Brain microvascular endothelial cell (primary cell): Measurements from ENCODE around the gene SNX25.

Experiments
- DNase-seq: peaks from one replicate; pipeline ENCODE4 v3.0.0-alpha.2; 2020
- H3K27ac ChIP-seq: fragments of 250-450 bp; sonication (Bioruptor Pico); 2 replicates; pipeline ENCODE4 v1.5.1; 2020; ENCODE audit warnings: mild to moderate bottlenecking, moderate library complexity
- H3K27me3 ChIP-seq: fragments of 250-450 bp; sonication (Bioruptor Pico); replicated peaks from 2 replicates; pipeline ENCODE4 v1.5.1; 2020; ENCODE audit warnings: mild to moderate bottlenecking
- H3K36me3 ChIP-seq: fragments of 250-450 bp; sonication (Bioruptor Pico); replicated peaks from 2 replicates; pipeline ENCODE4 v1.5.1; 2020; ENCODE audit warnings: mild to moderate bottlenecking
- H3K4me3 ChIP-seq: 2 replicates; pipeline ENCODE4 v1.5.1; 2011; ENCODE audit warnings: low read depth, mild to moderate bottlenecking, control low read depth, low read length, moderate library complexity
- in situ Hi-C: cut with HindIII; loops from 2 replicates; pipeline ENCODE4 v1.10.0; 2017; ENCODE audit warnings: low sequenced_read_pairs, low pct_ligation_motif_present
- TF ChIP-seq, protein P1 (sequence below): IDR thresholded peaks from 2 replicates; pipeline ENCODE4 v1.5.1; 2011; ENCODE audit warnings: low read depth, mild to moderate bottlenecking, moderate library complexity, low read length, control low read depth, inconsistent platforms; ENCODE audit errors: missing control alignments

SNX25 gene

GRCh38 chr4:185404031-185404430 lies 194.6 kb downstream of the SNX25 start:
- Histone ChIP-seq H3K27me3 (no peaks in the 10 kb centered on the region), H3K4me3 (no peak overlapping the region), H3K27ac (no peak overlapping the region), H3K36me3 (peaks cover 5% of the 10 kb centered on the region)
- DNase-seq: no peak
- TF ChIP-seq, protein P1, sequence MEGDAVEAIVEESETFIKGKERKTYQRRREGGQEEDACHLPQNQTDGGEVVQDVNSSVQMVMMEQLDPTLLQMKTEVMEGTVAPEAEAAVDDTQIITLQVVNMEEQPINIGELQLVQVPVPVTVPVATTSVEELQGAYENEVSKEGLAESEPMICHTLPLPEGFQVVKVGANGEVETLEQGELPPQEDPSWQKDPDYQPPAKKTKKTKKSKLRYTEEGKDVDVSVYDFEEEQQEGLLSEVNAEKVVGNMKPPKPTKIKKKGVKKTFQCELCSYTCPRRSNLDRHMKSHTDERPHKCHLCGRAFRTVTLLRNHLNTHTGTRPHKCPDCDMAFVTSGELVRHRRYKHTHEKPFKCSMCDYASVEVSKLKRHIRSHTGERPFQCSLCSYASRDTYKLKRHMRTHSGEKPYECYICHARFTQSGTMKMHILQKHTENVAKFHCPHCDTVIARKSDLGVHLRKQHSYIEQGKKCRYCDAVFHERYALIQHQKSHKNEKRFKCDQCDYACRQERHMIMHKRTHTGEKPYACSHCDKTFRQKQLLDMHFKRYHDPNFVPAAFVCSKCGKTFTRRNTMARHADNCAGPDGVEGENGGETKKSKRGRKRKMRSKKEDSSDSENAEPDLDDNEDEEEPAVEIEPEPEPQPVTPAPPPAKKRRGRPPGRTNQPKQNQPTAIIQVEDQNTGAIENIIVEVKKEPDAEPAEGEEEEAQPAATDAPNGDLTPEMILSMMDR: no peak
- in situ Hi-C loops: no loop called here

DNA sequence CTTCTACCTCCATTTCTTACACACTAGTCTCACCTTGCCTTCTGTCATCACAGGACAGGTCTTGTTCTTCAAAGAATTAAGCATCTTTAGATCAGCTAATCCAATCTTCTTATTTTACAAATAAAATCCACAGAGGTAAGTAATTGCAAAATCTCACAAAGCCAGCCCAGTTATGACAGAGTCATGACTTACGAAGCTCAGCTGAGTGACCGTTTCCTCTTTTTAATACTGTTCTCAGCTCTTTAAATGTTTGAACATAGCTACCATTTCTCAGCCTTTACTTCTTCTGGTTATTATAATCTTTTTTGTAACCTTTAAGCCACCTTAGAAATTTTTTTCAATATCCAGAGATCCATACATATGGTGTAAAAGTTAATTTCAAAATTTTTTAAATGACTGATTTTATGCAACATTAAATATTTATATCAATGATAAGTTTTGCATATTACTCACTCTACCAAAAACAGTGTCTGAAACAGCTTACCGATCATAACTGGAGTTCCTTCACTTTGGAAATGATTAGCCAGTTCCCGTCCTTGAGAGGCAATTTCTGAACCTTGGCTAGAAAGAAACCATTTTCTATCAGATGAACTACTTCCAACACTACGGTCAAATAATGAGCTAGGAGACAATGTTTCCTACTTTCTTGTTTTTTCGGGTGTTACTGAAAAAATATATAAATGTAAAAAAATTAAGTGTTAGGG lies 196.1 kb downstream of the SNX25 start:
- Histone ChIP-seq H3K27me3 (no peaks in the 10 kb centered on the region), H3K4me3 (no peak overlapping the region), H3K36me3 (peaks cover 10% of the 10 kb centered on the region), H3K27ac (no peak overlapping the region)
- in situ Hi-C loops: no loop called here
- TF ChIP-seq, protein P1: no peak
- no peak for DNase-seq

GRCh38 chr4:185408432-185408831 lies 199.0 kb downstream of the SNX25 start:
- TF ChIP-seq, protein P1: no peak
- peaks cover 18% of the 10 kb centered on the region for H3K36me3 ChIP-seq
- no peak for DNase-seq
- H3K27ac ChIP-seq: no peak overlapping the region
- H3K4me3 ChIP-seq: no peak overlapping the region
- H3K27me3 ChIP-seq: no peaks in the 10 kb centered on the region
- in situ Hi-C loops: no loop called here

DNA sequence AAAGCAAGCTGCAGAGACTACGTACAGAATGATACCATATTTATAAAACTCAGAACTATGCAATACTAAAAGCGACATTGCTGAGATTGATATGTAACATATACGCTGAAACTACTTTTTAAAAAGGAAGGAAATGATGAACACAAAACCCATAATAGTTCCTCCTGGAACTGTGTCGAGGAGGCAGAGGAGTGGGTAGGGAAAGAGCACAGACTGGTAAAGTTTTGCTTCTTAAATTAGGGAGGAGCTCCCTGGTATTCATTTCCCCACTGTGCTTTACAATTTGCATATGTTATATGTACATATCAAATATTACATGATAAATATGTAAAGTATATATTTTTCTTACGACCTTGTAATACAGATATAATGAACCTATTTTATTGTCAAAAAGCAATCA lies 202.5 kb downstream of the SNX25 start:
- Histone ChIP-seq H3K27ac (no peak overlapping the region), H3K27me3 (no peaks in the 10 kb centered on the region), H3K36me3 (peaks cover 22% of the 10 kb centered on the region), H3K4me3 (no peak overlapping the region)
- TF ChIP-seq, protein P1: no peak
- no peak for DNase-seq
- in situ Hi-C loops: no loop called here

- no peak for DNase-seq
- in situ Hi-C loops: no loop called here
- Histone ChIP-seq H3K4me3 (no peak overlapping the region), H3K27me3 (no peaks in the 10 kb centered on the region), H3K36me3 (peaks cover 27% of the 10 kb centered on the region), H3K27ac (no peak overlapping the region)
- TF ChIP-seq, protein P1: no peak
Measured at GRCh38 chr4:185412412-185412811, 203.0 kb downstream of the SNX25 start.
